ENCODE data around the gene PRND.

The PRND gene

GRCh38 chr20:4694076-4694475 lies 27.6 kb upstream of the PRND start:
- no peak overlapping the region for H3K4me3 ChIP-seq (ENCODE audit: low read depth, low read length)
- no peak for TF ChIP-seq CTCF (IDR thresholded peaks at IDR 0.05; ENCODE audit: insufficient read depth, low read depth, low read length, missing control alignments)
- DNase-seq (ENCODE audit: low read depth): no peak

- no peak for DNase-seq (ENCODE audit: low read depth)
- no peak for TF ChIP-seq CTCF (IDR thresholded peaks at IDR 0.05; ENCODE audit: insufficient read depth, low read depth, low read length, missing control alignments)
- H3K4me3 ChIP-seq (ENCODE audit: low read depth, low read length): no peak overlapping the region
Observed at GRCh38 chr20:4697189-4697830, 24.4 kb upstream of the PRND start.

- no peak for DNase-seq (ENCODE audit: low read depth)
- H3K4me3 ChIP-seq (ENCODE audit: low read depth, low read length): no peak overlapping the region
- TF ChIP-seq CTCF (IDR thresholded peaks at IDR 0.05; ENCODE audit: insufficient read depth, low read depth, low read length, missing control alignments): no peak
Observed at GRCh38 chr20:4697831-4698221, 23.9 kb upstream of the PRND start.

- no peak for TF ChIP-seq CTCF (IDR thresholded peaks at IDR 0.05; ENCODE audit: insufficient read depth, low read depth, low read length, missing control alignments)
- no peak for DNase-seq (ENCODE audit: low read depth)
Observed at GRCh38 chr20:4699216-4699615, 22.5 kb upstream of the PRND start.

GRCh38 chr20:4699957-4700356 lies 21.8 kb upstream of the PRND start:
- H3K4me3 ChIP-seq (ENCODE audit: low read depth, low read length): no peak overlapping the region
- no peak for TF ChIP-seq CTCF (IDR thresholded peaks at IDR 0.05; ENCODE audit: insufficient read depth, low read depth, low read length, missing control alignments)
- DNase-seq (ENCODE audit: low read depth): no peak

More at GRCh38 chr20:4699216-4699615, 22.5 kb upstream of the PRND start:
- H3K4me3 ChIP-seq (ENCODE audit: low read depth, low read length): no peak overlapping the region

GRCh38 chr20:4702562-4703280 lies 19.0 kb upstream of the PRND start:
- no peak for TF ChIP-seq CTCF (IDR thresholded peaks at IDR 0.05; ENCODE audit: insufficient read depth, low read depth, low read length, missing control alignments)
- DNase-seq (ENCODE audit: low read depth): no peak
- no peak overlapping the region for H3K4me3 ChIP-seq (ENCODE audit: low read depth, low read length)

Data from GM12865 (cell line).